GM23338 (cell line): ENCODE data around the gene TMC3. TPM values are rescaled to one million over a fixed set of nuclear protein-coding genes. Genes with fewer than 3 reads are reported as not detected.

Source experiments
- ATAC-seq: fragments of 200-7000 bp; cut with Tn5 transposase; 3 replicates; pipeline ENCODE4 v1.9.1; 2020
- DNase-seq: peaks from one replicate; pipeline ENCODE4 v3.0.0-alpha.2; 2015; ENCODE audit warnings: low spot score
- H2AFZ ChIP-seq: fragments of 200-600 bp; sonication (generic); 2 replicates; pipeline ENCODE4 v1.8.0; 2016; ENCODE audit warnings: antibody characterized with exemption, mild to moderate bottlenecking, moderate library complexity
- H3F3A ChIP-seq: fragments of 200-600 bp; sonication (generic); replicated peaks from 2 replicates; pipeline ENCODE4 v1.8.0; 2017; ENCODE audit warnings: antibody characterized with exemption, mixed run types, low read depth
- H3K27ac ChIP-seq: fragments of 200-600 bp; sonication (generic); 2 replicates; pipeline ENCODE4 v1.6.1; 2016; ENCODE audit warnings: low read depth
- H3K27me3 ChIP-seq: fragments of 200-600 bp; sonication (generic); 2 replicates; pipeline ENCODE4 v1.8.0; 2016; ENCODE audit warnings: mild to moderate bottlenecking, mixed run types, moderate library complexity; ENCODE audit not compliant: insufficient read depth
- H3K36me3 ChIP-seq: fragments of 200-600 bp; sonication (generic); 2 replicates; pipeline ENCODE4 v1.8.0; 2016; ENCODE audit warnings: mild to moderate bottlenecking; ENCODE audit not compliant: insufficient read depth
- H3K4me1 ChIP-seq: fragments of 200-600 bp; sonication (generic); 2 replicates; pipeline ENCODE4 v1.8.0; 2016; ENCODE audit warnings: mild to moderate bottlenecking, moderate library complexity; ENCODE audit not compliant: insufficient read depth
- H3K4me2 ChIP-seq: fragments of 200-600 bp; sonication (generic); 2 replicates; pipeline ENCODE4 v1.7.1; 2017; ENCODE audit warnings: mixed run types
- H3K4me3 ChIP-seq: fragments of 200-600 bp; sonication (generic); 2 replicates; pipeline ENCODE4 v1.6.1; 2016; ENCODE audit warnings: mixed run types
- H3K79me2 ChIP-seq: fragments of 200-600 bp; sonication (generic); replicated peaks from 2 replicates; pipeline ENCODE4 v1.8.0; 2017; ENCODE audit warnings: mild to moderate bottlenecking; ENCODE audit not compliant: insufficient read depth
- H3K9me2 ChIP-seq: fragments of 200-600 bp; sonication (generic); 2 replicates; pipeline ENCODE4 v1.8.0; 2017; ENCODE audit not compliant: insufficient read depth
- H4K20me1 ChIP-seq: fragments of 200-600 bp; sonication (generic); replicated peaks from 2 replicates; pipeline ENCODE4 v1.8.0; 2017; ENCODE audit warnings: mild to moderate bottlenecking; ENCODE audit not compliant: insufficient read depth
- H3K27ac Mint-ChIP-seq: 2 replicates; pipeline ENCODE4 v1.8.0; 2020; ENCODE audit warnings: inconsistent platforms, mild to moderate bottlenecking, moderate library complexity, mixed read lengths
- H3K27me3 Mint-ChIP-seq: 3 replicates; pipeline ENCODE4 v1.8.0; 2022; ENCODE audit warnings: low read depth, mild to moderate bottlenecking, moderate library complexity, mixed read lengths, inconsistent platforms; ENCODE audit not compliant: insufficient read depth, poor library complexity
- H3K36me3 Mint-ChIP-seq: 3 replicates; pipeline ENCODE4 v1.8.0; 2021; ENCODE audit warnings: low read depth, mild to moderate bottlenecking, inconsistent platforms, moderate library complexity, mixed read lengths
- H3K4me1 Mint-ChIP-seq: 3 replicates; pipeline ENCODE4 v1.8.0; 2020; ENCODE audit warnings: mild to moderate bottlenecking, inconsistent platforms, mixed read lengths
- H3K4me3 Mint-ChIP-seq: 3 replicates; pipeline ENCODE4 v1.8.0; 2021; ENCODE audit warnings: moderate library complexity, mild to moderate bottlenecking, inconsistent platforms, mixed read lengths
- H3K9me3 Mint-ChIP-seq: 3 replicates; pipeline ENCODE4 v1.8.0; 2020; ENCODE audit warnings: moderate library complexity, mild to moderate bottlenecking, inconsistent platforms, mixed read lengths
- CREB1 ChIP-seq: fragments of 250-450 bp; sonication (Bioruptor Pico); IDR thresholded peaks from 2 replicates; pipeline ENCODE4 v1.5.0; 2020; ENCODE audit warnings: low read depth, mild to moderate bottlenecking, moderate library complexity
- EZH2 ChIP-seq: fragments of 200-600 bp; sonication (generic); IDR thresholded peaks from one replicate; pipeline ENCODE4 v1.8.0; 2017; ENCODE audit warnings: antibody characterized with exemption, mild to moderate bottlenecking, low read depth; ENCODE audit not compliant: unreplicated experiment
- EZH2phosphoT487 ChIP-seq: fragments of 200-600 bp; sonication (generic); IDR thresholded peaks from one replicate; pipeline ENCODE4 v1.8.1; 2018; ENCODE audit warnings: antibody characterized with exemption; ENCODE audit not compliant: unreplicated experiment
- JUNB ChIP-seq: IDR thresholded peaks from one replicate; pipeline ENCODE4 v1.6.1; 2016; ENCODE audit warnings: antibody characterized with exemption; ENCODE audit not compliant: unreplicated experiment
- NANOG ChIP-seq: IDR thresholded peaks from 2 replicates; pipeline ENCODE4 v1.6.1; 2016; ENCODE audit warnings: antibody characterized with exemption, borderline replicate concordance
- POLR2AphosphoS5 ChIP-seq: IDR thresholded peaks from 2 replicates; pipeline ENCODE4 v1.6.1; 2016; ENCODE audit warnings: antibody characterized with exemption, low read depth
- STAT1 ChIP-seq: IDR thresholded peaks from one replicate; pipeline ENCODE4 v1.6.1; 2016; ENCODE audit warnings: antibody characterized with exemption; ENCODE audit not compliant: unreplicated experiment
- ZNF114 ChIP-seq: fragments of 250-450 bp; sonication (Bioruptor Pico); IDR thresholded peaks from 2 replicates; pipeline ENCODE4 v1.5.0; 2020; ENCODE audit warnings: mild to moderate bottlenecking, moderate library complexity
- ZNF331 ChIP-seq: fragments of 250-450 bp; sonication (Bioruptor Pico); IDR thresholded peaks from 2 replicates; pipeline ENCODE4 v1.5.0; 2020; ENCODE audit warnings: low read depth, mild to moderate bottlenecking, moderate library complexity
- ZNF462 ChIP-seq: fragments of 250-450 bp; sonication (Bioruptor Pico); IDR thresholded peaks from 2 replicates; pipeline ENCODE4 v1.5.0; 2020; ENCODE audit warnings: mild to moderate bottlenecking, moderate library complexity
- polyA plus RNA-seq: library from polyadenylated mRNA; unstranded; fragments of >200 nt; fragmentation: Nextera tagmentation; extraction: Ambion mirVana; gene quantifications from 2 replicates; pipeline ENCODE4 v1.2.1, GENCODE V29; 2016
- total RNA-seq: library from RNA; depleted of rRNA; stranded (reverse); fragments of >200 nt; shearing (Covaris generic); gene quantifications from 2 replicates; pipeline ENCODE4 v1.2.3, GENCODE V29; 2014
- TF ChIP-seq, protein P1 (sequence below): IDR thresholded peaks from one replicate; pipeline ENCODE4 v1.6.1; 2018; ENCODE audit warnings: antibody characterized with exemption; ENCODE audit not compliant: unreplicated experiment
- TF ChIP-seq, protein P2 (sequence below): IDR thresholded peaks from 2 replicates; pipeline ENCODE4 v1.6.1; 2016; ENCODE audit warnings: antibody characterized with exemption
- TF ChIP-seq, protein P3 (sequence below), 2 experiments: fragments of 200-600 bp in 1 of 2; sonication (generic) in 1 of 2; conservative IDR thresholded peaks; 2 replicates each; pipeline versions ENCODE4 v1.5.1 to v1.6.1; 2016 to 2017; ENCODE audit warnings: antibody characterized with exemption in 2 of 2, low read depth in 2 of 2, mild to moderate bottlenecking in 2 of 2, moderate library complexity in 1 of 2

Gene TMC3
- total and polyA plus RNA-seq, 2 experiments from 2014 or later, result 0.10 TPM; not detected in 1

- DNase-seq, result no peak
- no peaks in the 10 kb centered on the region for H3F3A ChIP-seq
- H3K36me3 Mint-ChIP-seq, result no peaks in the 10 kb centered on the region
Observed at GRCh38 chr15:81363276-81363675, 10.7 kb downstream of the TMC3 start.

More at GRCh38 chr15:81363276-81363675, 10.7 kb downstream of the TMC3 start:
- Mint-ChIP-seq H3K4me3 (no peak overlapping the region), H3K27me3 (no peaks in the 10 kb centered on the region), H3K4me1 (no peaks in the 10 kb centered on the region), H3K9me3 (no peaks in the 10 kb centered on the region), H3K27ac (no peak overlapping the region)
- TF ChIP-seq, protein P1, sequence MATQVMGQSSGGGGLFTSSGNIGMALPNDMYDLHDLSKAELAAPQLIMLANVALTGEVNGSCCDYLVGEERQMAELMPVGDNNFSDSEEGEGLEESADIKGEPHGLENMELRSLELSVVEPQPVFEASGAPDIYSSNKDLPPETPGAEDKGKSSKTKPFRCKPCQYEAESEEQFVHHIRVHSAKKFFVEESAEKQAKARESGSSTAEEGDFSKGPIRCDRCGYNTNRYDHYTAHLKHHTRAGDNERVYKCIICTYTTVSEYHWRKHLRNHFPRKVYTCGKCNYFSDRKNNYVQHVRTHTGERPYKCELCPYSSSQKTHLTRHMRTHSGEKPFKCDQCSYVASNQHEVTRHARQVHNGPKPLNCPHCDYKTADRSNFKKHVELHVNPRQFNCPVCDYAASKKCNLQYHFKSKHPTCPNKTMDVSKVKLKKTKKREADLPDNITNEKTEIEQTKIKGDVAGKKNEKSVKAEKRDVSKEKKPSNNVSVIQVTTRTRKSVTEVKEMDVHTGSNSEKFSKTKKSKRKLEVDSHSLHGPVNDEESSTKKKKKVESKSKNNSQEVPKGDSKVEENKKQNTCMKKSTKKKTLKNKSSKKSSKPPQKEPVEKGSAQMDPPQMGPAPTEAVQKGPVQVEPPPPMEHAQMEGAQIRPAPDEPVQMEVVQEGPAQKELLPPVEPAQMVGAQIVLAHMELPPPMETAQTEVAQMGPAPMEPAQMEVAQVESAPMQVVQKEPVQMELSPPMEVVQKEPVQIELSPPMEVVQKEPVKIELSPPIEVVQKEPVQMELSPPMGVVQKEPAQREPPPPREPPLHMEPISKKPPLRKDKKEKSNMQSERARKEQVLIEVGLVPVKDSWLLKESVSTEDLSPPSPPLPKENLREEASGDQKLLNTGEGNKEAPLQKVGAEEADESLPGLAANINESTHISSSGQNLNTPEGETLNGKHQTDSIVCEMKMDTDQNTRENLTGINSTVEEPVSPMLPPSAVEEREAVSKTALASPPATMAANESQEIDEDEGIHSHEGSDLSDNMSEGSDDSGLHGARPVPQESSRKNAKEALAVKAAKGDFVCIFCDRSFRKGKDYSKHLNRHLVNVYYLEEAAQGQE, result no peak
- TF ChIP-seq CREB1 (CRISPR knock-in tag) (no peak), EZH2phosphoT487 (no peak), ZNF114 (CRISPR knock-in tag) (no peak), STAT1 (no peak), EZH2 (no peak), JUNB (no peak), NANOG (no peak), ZNF331 (no peak), POLR2AphosphoS5 (no peak), ZNF462 (CRISPR knock-in tag) (no peak)
- TF ChIP-seq, protein P2, sequence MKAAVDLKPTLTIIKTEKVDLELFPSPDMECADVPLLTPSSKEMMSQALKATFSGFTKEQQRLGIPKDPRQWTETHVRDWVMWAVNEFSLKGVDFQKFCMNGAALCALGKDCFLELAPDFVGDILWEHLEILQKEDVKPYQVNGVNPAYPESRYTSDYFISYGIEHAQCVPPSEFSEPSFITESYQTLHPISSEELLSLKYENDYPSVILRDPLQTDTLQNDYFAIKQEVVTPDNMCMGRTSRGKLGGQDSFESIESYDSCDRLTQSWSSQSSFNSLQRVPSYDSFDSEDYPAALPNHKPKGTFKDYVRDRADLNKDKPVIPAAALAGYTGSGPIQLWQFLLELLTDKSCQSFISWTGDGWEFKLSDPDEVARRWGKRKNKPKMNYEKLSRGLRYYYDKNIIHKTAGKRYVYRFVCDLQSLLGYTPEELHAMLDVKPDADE, result no peak
- TF ChIP-seq, protein P3, sequence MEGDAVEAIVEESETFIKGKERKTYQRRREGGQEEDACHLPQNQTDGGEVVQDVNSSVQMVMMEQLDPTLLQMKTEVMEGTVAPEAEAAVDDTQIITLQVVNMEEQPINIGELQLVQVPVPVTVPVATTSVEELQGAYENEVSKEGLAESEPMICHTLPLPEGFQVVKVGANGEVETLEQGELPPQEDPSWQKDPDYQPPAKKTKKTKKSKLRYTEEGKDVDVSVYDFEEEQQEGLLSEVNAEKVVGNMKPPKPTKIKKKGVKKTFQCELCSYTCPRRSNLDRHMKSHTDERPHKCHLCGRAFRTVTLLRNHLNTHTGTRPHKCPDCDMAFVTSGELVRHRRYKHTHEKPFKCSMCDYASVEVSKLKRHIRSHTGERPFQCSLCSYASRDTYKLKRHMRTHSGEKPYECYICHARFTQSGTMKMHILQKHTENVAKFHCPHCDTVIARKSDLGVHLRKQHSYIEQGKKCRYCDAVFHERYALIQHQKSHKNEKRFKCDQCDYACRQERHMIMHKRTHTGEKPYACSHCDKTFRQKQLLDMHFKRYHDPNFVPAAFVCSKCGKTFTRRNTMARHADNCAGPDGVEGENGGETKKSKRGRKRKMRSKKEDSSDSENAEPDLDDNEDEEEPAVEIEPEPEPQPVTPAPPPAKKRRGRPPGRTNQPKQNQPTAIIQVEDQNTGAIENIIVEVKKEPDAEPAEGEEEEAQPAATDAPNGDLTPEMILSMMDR (conservative IDR thresholded peaks at IDR 0.05; ENCODE audit: low read depth in 2 of 2), result no peak
- ATAC-seq, result no peak
- Histone ChIP-seq H2AFZ (no peak overlapping the region), H3K4me1 (no peaks in the 10 kb centered on the region), H4K20me1 (no peaks in the 10 kb centered on the region; the same call in 1 of the 2 replicates), H3K4me2 (no peak overlapping the region), H3K9me2 (no peaks in the 10 kb centered on the region), H3K4me3 (no peak overlapping the region), H3K36me3 (no peaks in the 10 kb centered on the region), H3K79me2 (no peaks in the 10 kb centered on the region), H3K27me3 (no peaks in the 10 kb centered on the region), H3K27ac (no peak overlapping the region)
